ENCODE measurements around the gene OR1F1. TPM values are rescaled to one million over a fixed set of nuclear protein-coding genes. Genes with fewer than 3 reads are reported as not detected.

Gene OR1F1
- total RNA-seq, 1 experiment from 2014 or later, result not detected

DNA sequence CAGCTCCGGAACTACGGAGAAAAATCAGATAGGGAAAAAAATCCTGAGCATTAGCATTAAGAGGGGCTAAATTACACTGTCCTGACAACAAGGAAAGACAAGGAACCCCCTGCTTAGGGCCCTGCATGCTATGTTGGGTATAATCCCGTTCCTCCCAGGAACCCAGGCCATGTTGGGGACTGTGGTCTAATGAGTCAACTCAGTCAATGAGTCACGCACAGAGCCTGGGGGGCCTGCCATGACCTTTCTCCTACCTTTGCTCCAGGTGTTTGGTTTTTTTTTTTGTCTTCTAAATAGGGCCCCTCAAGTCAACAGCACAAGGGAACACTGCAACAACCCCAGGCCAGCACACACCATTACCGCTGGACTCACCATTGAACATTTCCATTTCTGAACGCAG is 55.9 kb downstream of the OR1F1 start:
- Mint-ChIP-seq H3K9me3 (peaks cover 77 to 80% of the 10 kb centered on the region in 2 experiments), H3K4me1 (no peaks in the 10 kb centered on the region)

More for the DNA sequence above, 55.9 kb downstream of the OR1F1 start:
- H3K4ac ChIP-seq (ENCODE audit: low read depth, low read length), result no peak overlapping the region
- H3K4me2 ChIP-seq (ENCODE audit: insufficient read depth, insufficient read length, low read length), result no peak overlapping the region
- H2BK5ac ChIP-seq (ENCODE audit: insufficient read length, low read length), result no peak overlapping the region
- H3K56ac ChIP-seq (ENCODE audit: insufficient read length, low read depth, low read length), result no peak overlapping the region
- Mint-ChIP-seq H3K27ac (no peak overlapping the region), H3K4me3 (no peak overlapping the region), H3K36me3 (ENCODE audit: insufficient read depth in 1 of 3, low read depth in 3 of 3) (peaks cover 0 to 7% (median 0%) of the 10 kb centered on the region in 3 experiments; a peak in 3 of 7 replicates), H3K27me3 (ENCODE audit: low read depth) (peaks cover 26% of the 10 kb centered on the region)
- H3K4me1 ChIP-seq (ENCODE audit: insufficient read depth, low read length), result no peaks in the 10 kb centered on the region
- H3K79me1 ChIP-seq (ENCODE audit: insufficient read depth, low read depth, low read length, poor library complexity, severe bottlenecking), result no peaks in the 10 kb centered on the region
- no peaks in the 10 kb centered on the region for H3K9me3 ChIP-seq (ENCODE audit: control insufficient read depth, low read depth, low read length)
- no peaks in the 10 kb centered on the region for H4K20me1 ChIP-seq (ENCODE audit: control insufficient read depth, insufficient read depth, insufficient read length)
- WGBS (ENCODE audit: extremely low coverage, insufficient read length, low lambda C conversion rate), result no CpG with 5 or more reads among the region's 6 CpGs
- H3T11ph ChIP-seq (ENCODE audit: low read length), result no peak overlapping the region
- no peak overlapping the region for H2AK5ac ChIP-seq (ENCODE audit: insufficient read length, low read length)
- no peak overlapping the region for H3K14ac ChIP-seq (ENCODE audit: insufficient read depth, low read length)
- H4K5ac ChIP-seq (ENCODE audit: insufficient read length, low read depth, low read length), result no peak overlapping the region
- no peak for DNase-seq
- no peak overlapping the region for H3K18ac ChIP-seq (ENCODE audit: insufficient read length, low read depth, low read length)
- H3K9ac ChIP-seq (ENCODE audit: extremely low read depth, insufficient read length, low read length), result no peak overlapping the region
- no peak overlapping the region for H2BK120ac ChIP-seq (ENCODE audit: low read depth, low read length, poor library complexity, severe bottlenecking)
- H2BK20ac ChIP-seq (ENCODE audit: low read depth, low read length, poor library complexity, severe bottlenecking), result no peak overlapping the region
- TF ChIP-seq, protein P1, sequence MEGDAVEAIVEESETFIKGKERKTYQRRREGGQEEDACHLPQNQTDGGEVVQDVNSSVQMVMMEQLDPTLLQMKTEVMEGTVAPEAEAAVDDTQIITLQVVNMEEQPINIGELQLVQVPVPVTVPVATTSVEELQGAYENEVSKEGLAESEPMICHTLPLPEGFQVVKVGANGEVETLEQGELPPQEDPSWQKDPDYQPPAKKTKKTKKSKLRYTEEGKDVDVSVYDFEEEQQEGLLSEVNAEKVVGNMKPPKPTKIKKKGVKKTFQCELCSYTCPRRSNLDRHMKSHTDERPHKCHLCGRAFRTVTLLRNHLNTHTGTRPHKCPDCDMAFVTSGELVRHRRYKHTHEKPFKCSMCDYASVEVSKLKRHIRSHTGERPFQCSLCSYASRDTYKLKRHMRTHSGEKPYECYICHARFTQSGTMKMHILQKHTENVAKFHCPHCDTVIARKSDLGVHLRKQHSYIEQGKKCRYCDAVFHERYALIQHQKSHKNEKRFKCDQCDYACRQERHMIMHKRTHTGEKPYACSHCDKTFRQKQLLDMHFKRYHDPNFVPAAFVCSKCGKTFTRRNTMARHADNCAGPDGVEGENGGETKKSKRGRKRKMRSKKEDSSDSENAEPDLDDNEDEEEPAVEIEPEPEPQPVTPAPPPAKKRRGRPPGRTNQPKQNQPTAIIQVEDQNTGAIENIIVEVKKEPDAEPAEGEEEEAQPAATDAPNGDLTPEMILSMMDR (conservative IDR thresholded peaks at IDR 0.05), result no peak
- H4K8ac ChIP-seq (replicated peaks; ENCODE audit: insufficient read length, low read depth, low read length), result no peak overlapping the region
- no peak overlapping the region for H3K23ac ChIP-seq (ENCODE audit: insufficient read length, low read depth, low read length)
- no peaks in the 10 kb centered on the region for H3K23me2 ChIP-seq (ENCODE audit: insufficient read length, low read depth, low read length, poor library complexity, severe bottlenecking)
- no peak overlapping the region for H2AFZ ChIP-seq (ENCODE audit: low read length)
- no peaks in the 10 kb centered on the region for H3K79me2 ChIP-seq (ENCODE audit: insufficient read depth, low read length)
- H3K27ac ChIP-seq (ENCODE audit: insufficient read length, low read depth, low read length), result no peak overlapping the region
- H3K27me3 ChIP-seq (ENCODE audit: insufficient read depth, low read length), result no peaks in the 10 kb centered on the region
- no peak overlapping the region for H2BK12ac ChIP-seq (ENCODE audit: insufficient read length, low read depth, low read length)
- no peak overlapping the region for H2BK15ac ChIP-seq (ENCODE audit: low read depth, low read length)
- no peak overlapping the region for H4K91ac ChIP-seq (ENCODE audit: insufficient read length, low read depth, low read length)
